DND-41 (cell line): ENCODE measurements around the gene OTUD5.

Experiments used
- CTCF ChIP-seq: IDR thresholded peaks from 2 replicates; pipeline ENCODE4 v1.5.1; 2012; ENCODE audit warnings: borderline replicate concordance, low read length, moderate library complexity, mild to moderate bottlenecking; ENCODE audit not compliant: poor library complexity, severe bottlenecking; ENCODE audit errors: extremely low read depth
- EZH2 ChIP-seq: IDR thresholded peaks from 3 replicates; pipeline ENCODE4 v1.6.1; 2012; ENCODE audit warnings: borderline replicate concordance, low read depth, mild to moderate bottlenecking, moderate library complexity, low read length, inconsistent platforms; ENCODE audit not compliant: severe bottlenecking

- no peak for TF ChIP-seq CTCF
- no peak for TF ChIP-seq EZH2
Measured at GRCh38 chrX:48965959-48966358, 8.6 kb upstream of the OTUD5 start.
